HepG2 (cell line): ENCODE measurements around the gene SLC25A22. TPM values are rescaled to one million over a fixed set of nuclear protein-coding genes. Genes with fewer than 3 reads are reported as not detected.

Source experiments
- ATF2 ChIP-seq: sonication (generic); formaldehyde crosslinking; IDR thresholded peaks from 2 replicates; pipeline ENCODE4 v1.4.0; 2020; ENCODE audit warnings: missing genetic modification reagents
- BCL6 ChIP-seq: IDR thresholded peaks from 2 replicates; pipeline ENCODE4 v1.6.1; 2016; ENCODE audit warnings: missing genetic modification reagents, missing compliant biosample characterization
- GATAD2A ChIP-seq: IDR thresholded peaks from 2 replicates; pipeline ENCODE4 v1.6.1; 2016
- HNF1B ChIP-seq: sonication (generic); formaldehyde crosslinking; IDR thresholded peaks from 2 replicates; pipeline ENCODE4 v1.5.1; 2020; ENCODE audit warnings: mild to moderate bottlenecking, moderate library complexity, missing genetic modification reagents
- MXD1 ChIP-seq: sonication (generic); formaldehyde crosslinking; IDR thresholded peaks from 2 replicates; pipeline ENCODE4 v1.4.0; 2020; ENCODE audit warnings: mild to moderate bottlenecking, missing genetic modification reagents
- NFKB2 ChIP-seq: sonication (generic); formaldehyde crosslinking; IDR thresholded peaks from 2 replicates; pipeline ENCODE4 v1.4.0; 2020; ENCODE audit warnings: missing genetic modification reagents, borderline replicate concordance
- NKX3-1 ChIP-seq: sonication (generic); formaldehyde crosslinking; IDR thresholded peaks from 2 replicates; pipeline ENCODE4 v1.5.0; 2020; ENCODE audit warnings: missing genetic modification reagents
- PAXIP1 ChIP-seq: sonication (generic); formaldehyde crosslinking; conservative IDR thresholded peaks from 2 replicates; pipeline ENCODE4 v1.4.0; 2020; ENCODE audit warnings: mild to moderate bottlenecking, missing genetic modification reagents, moderate library complexity
- RBFOX2 ChIP-seq: fragments of 200-400 bp; formaldehyde crosslinking; IDR thresholded peaks from 2 replicates; pipeline ENCODE4 v1.6.1; 2017; ENCODE audit warnings: low read depth, mild to moderate bottlenecking, low read length
- SMAD3 ChIP-seq: sonication (generic); formaldehyde crosslinking; IDR thresholded peaks from 2 replicates; pipeline ENCODE4 v1.4.0; 2020; ENCODE audit warnings: missing genetic modification reagents
- SP5 ChIP-seq: IDR thresholded peaks from 2 replicates; pipeline ENCODE4 v1.6.1; 2016; ENCODE audit warnings: low read depth, borderline replicate concordance
- TGIF2 ChIP-seq: IDR thresholded peaks from 2 replicates; pipeline ENCODE4 v1.6.1; 2016; ENCODE audit warnings: control low read depth, missing compliant biosample characterization
- ZFP36 ChIP-seq: fragments of 150-350 bp; IDR thresholded peaks from 2 replicates; pipeline ENCODE4 v1.6.1; 2018; ENCODE audit warnings: borderline replicate concordance, low read length, low read depth; ENCODE audit not compliant: partially characterized antibody
- ZNF362 ChIP-seq: sonication (generic); formaldehyde crosslinking; IDR thresholded peaks from 2 replicates; pipeline ENCODE4 v1.4.0; 2020; ENCODE audit warnings: missing genetic modification reagents, mild to moderate bottlenecking, borderline replicate concordance
- ZNF567 ChIP-seq: sonication (generic); formaldehyde crosslinking; IDR thresholded peaks from 2 replicates; pipeline ENCODE4 v1.8.1; 2023; ENCODE audit warnings: mild to moderate bottlenecking, missing genetic modification reagents, borderline replicate concordance
- ZNF598 ChIP-seq: sonication (generic); formaldehyde crosslinking; IDR thresholded peaks from 2 replicates; pipeline ENCODE4 v1.5.1; 2020; ENCODE audit warnings: mild to moderate bottlenecking, missing genetic modification reagents, borderline replicate concordance
- ZNF780A ChIP-seq: sonication (generic); formaldehyde crosslinking; IDR thresholded peaks from 2 replicates; pipeline ENCODE4 v1.8.0; 2022; ENCODE audit warnings: mild to moderate bottlenecking, missing genetic modification reagents, moderate library complexity
- polyA plus RNA-seq, 8 experiments: library from polyadenylated mRNA; depleted of rRNA in 3 of 8; stranded (reverse) in 7 of 8; unstranded in 1 of 8; fragments of >200 nt; fragmentation: Illumina TruSeq in 4 of 8; extraction: Trizol in 4 of 8; gene quantifications; 2 replicates each; pipeline versions ENCODE4 v1.2.1 to v1.2.3, GENCODE V29; 2011 to 2016; ENCODE audit warnings: low read depth in 4 of 8, missing spikeins in 1 of 8, mixed read lengths in 1 of 8; ENCODE audit not compliant: insufficient read depth in 1 of 8
- total RNA-seq, 5 experiments: library from RNA; depleted of rRNA; stranded (reverse); fragments of >200 nt; fragmentation: Illumina TruSeq; extraction: Trizol; gene quantifications; 2 replicates each; pipeline ENCODE4 v1.2.3, GENCODE V29; 2016; ENCODE audit warnings: low read depth in 1 of 5

SLC25A22 gene
- total and polyA plus RNA-seq, 2 of the 13 experiments (the other 11 are each of a cell fraction or from before 2014, with no cell fraction given): 12.4 to 19.2 TPM

- TF ChIP-seq PAXIP1 (CRISPR knock-in tag): peak; percentile 25; the same call in 1 of the 2 replicates
- 0 out of 2 replicates have a peak, but pooled peaks have one; percentile 4 for TF ChIP-seq SMAD3
- 0 out of 2 replicates have a peak, but pooled peaks have one; percentile 54 for TF ChIP-seq MXD1 (CRISPR knock-in tag)
- TF ChIP-seq NFKB2 (CRISPR knock-in tag): no peak
- no peak for TF ChIP-seq ZNF567 (CRISPR knock-in tag)
- TF ChIP-seq ZNF780A (CRISPR knock-in tag): no peak
- TF ChIP-seq ZNF598 (CRISPR knock-in tag): no peak
- TF ChIP-seq BCL6 (CRISPR knock-in tag): no peak
- peak; percentile 94 for TF ChIP-seq ATF2 (CRISPR knock-in tag)
- no peak for TF ChIP-seq ZNF362 (CRISPR knock-in tag)
- peak; percentile 57 for TF ChIP-seq HNF1B (CRISPR knock-in tag)
- no peak for TF ChIP-seq ZFP36
- 0 out of 2 replicates have a peak, but pooled peaks have one; percentile 49 for TF ChIP-seq SP5
- no peak for TF ChIP-seq TGIF2 (CRISPR knock-in tag)
- TF ChIP-seq NKX3-1: no peak
- peak; percentile 37; the same call in 1 of the 2 replicates for TF ChIP-seq GATAD2A (CRISPR knock-in tag)
- TF ChIP-seq RBFOX2: no peak
Observed at GRCh38 chr11:818396-819128, 20.5 kb upstream of the SLC25A22 start, which contains the start of gene PNPLA2 (continued).
